Heart left ventricle (tissue), 16 donors: ENCODE results near the gene P2RY14. TPM values are rescaled to one million over a fixed set of nuclear protein-coding genes. Genes with fewer than 3 reads are reported as not detected.

ENCODE experiments used
- ATAC-seq, 4 donors: fragments of 200-7000 bp; cut with Tn5 transposase; one replicate each; pipeline ENCODE4 v1.9.1; 2020 to 2022; ENCODE audit warnings: moderate library complexity in 4 of 4, mild to moderate bottlenecking in 3 of 4, moderate number of reproducible peaks in 1 of 4
- DNase-seq, 5 donors: peaks; one replicate each; pipeline ENCODE4 v3.0.0-alpha.2; 2020
- H3K27ac ChIP-seq, 12 donors: fragments of 200-600 bp; sonication (generic) in 4 of 12; one replicate each; pipeline versions ENCODE4 v1.5.0 to v1.8.0; 2016 to 2022; ENCODE audit warnings: mild to moderate bottlenecking in 2 of 12
- H3K27me3 ChIP-seq, 9 donors: fragments of 200-600 bp; sonication (generic) in 2 of 9; one replicate each; pipeline versions ENCODE4 v1.5.1 to v1.8.0; 2016 to 2022; ENCODE audit warnings: mild to moderate bottlenecking in 3 of 9
- H3K36me3 ChIP-seq, 9 donors: fragments of 200-600 bp; sonication (generic) in 2 of 9; one replicate each; pipeline versions ENCODE4 v1.5.0 to v1.8.0; 2018 to 2022; ENCODE audit warnings: mild to moderate bottlenecking in 2 of 9
- H3K4me1 ChIP-seq, 12 donors: fragments of 200-600 bp; sonication (generic) in 4 of 12; one replicate each; pipeline versions ENCODE4 v1.5.0 to v1.8.0; 2016 to 2022; ENCODE audit warnings: mild to moderate bottlenecking in 3 of 12
- H3K4me3 ChIP-seq, 12 donors: fragments of 200-600 bp; sonication (generic) in 4 of 12; one replicate each; pipeline versions ENCODE4 v1.5.0 to v1.8.0; 2017 to 2022; ENCODE audit warnings: mild to moderate bottlenecking in 9 of 12, moderate library complexity in 4 of 12
- H3K9me3 ChIP-seq, 12 donors: fragments of 200-600 bp; sonication (generic) in 4 of 12; one replicate each; pipeline versions ENCODE4 v1.5.0 to v1.8.0; 2016 to 2022; ENCODE audit warnings: mild to moderate bottlenecking in 1 of 12
- CTCF ChIP-seq, 12 donors: fragments of 200-600 bp; sonication (generic) in 4 of 12; IDR thresholded peaks; one replicate each; pipeline versions ENCODE4 v1.5.0 to v1.8.0; 2018 to 2022; ENCODE audit warnings: antibody characterized with exemption in 12 of 12, mild to moderate bottlenecking in 5 of 12
- POLR2A ChIP-seq, 2 donors: fragments of 450-650 bp; IDR thresholded peaks; one replicate each; pipeline ENCODE4 v1.6.1; 2017; ENCODE audit warnings: antibody characterized with exemption in 2 of 2, mild to moderate bottlenecking in 2 of 2, moderate library complexity in 2 of 2
- WGBS, 4 donors: extraction: QIAGEN DNeasy Blood & Tissue Kit in 2 of 4; methylation state at CpG; one replicate each; pipeline versions ENCODE4 v1.1.5 to v1.1.7; 2013 to 2018; 5-methylcytosine and 5-hydroxymethylcytosine counted together
- intact Hi-C, 10 donors: fragments of 100-400 bp; cut with DNase I; formaldehyde crosslinking; loops; one replicate each; pipeline versions ENCODE4 v1.11.1 to v1.14.2; 2022
- polyA plus RNA-seq, 2 donors: library from polyadenylated mRNA; stranded (reverse); fragments of 200-250 nt; gene quantifications; one replicate each; pipeline ENCODE4 v1.2.3, GENCODE V29; 2013
- total RNA-seq, 9 donors: library from RNA; depleted of rRNA in 2 of 9; stranded (reverse); fragments of >200 nt in 2 of 9; fragmentation: NEBNext Ultra II Directional in 3 of 9; extraction: Animal tissue kit (Norgen Biotek cat#: 25700) in 3 of 9; gene quantifications; one replicate each; pipeline versions ENCODE4 v1.1.0 to v1.2.4, GENCODE V29; 2016 to 2023
- donor health status: ischemic (EF 13 %, LVEDD 7.1; RV severe dilation, severe dysfunction).
- donor health status: healthy with polysubstance abuse.
- donor health status: DM: no; HTN: yes; CAD: no.
- donor health status: DM: no; HTN: no; CAD: no.
- donor health status: ischemic (EF 25% LVEDD 6.9; RV normal size, moderate dysfunction).
- donor health status: ischemic (EF 25% LVEDD 5.7; RV mildly dilated, moderate dysfunction).
- donor health status: healthy.
- donor health status: DM: yes; HTN: yes; CAD: no.
- donor health status: ischemic (EF 35%, LVEDD 5.7; RV mildly dilated, moderate dysfunction).
- donor health status: nonischemic (EF 11% LVEDD 7.7; RV severe dilation, severe dysfunction).
- donor health status: DM: yes; HTN: yes; CAD: no.
- donor health status: PGD.
- donor health status: ischemic (EF 29% LVEDD 5.4; RV normal size, mild dysfunction).
- donor health status: nonischemic (EF 23%, LVEDD 6.1; RV moderate dilation, normal function).

Gene P2RY14
- total and polyA plus RNA-seq, 11 donors = 0.75 to 8.4 (median 3.2) TPM

GRCh38 chr3:151165226-151165625 is 113.1 kb downstream of the P2RY14 start:
- Histone ChIP-seq H3K27ac (no peak overlapping the region), H3K36me3 (no peaks in the 10 kb centered on the region), H3K4me3 (no peak overlapping the region), H3K4me1 (peaks cover 0 to 23% (median 0%) of the 10 kb centered on the region in 12 donors), H3K27me3 (no peaks in the 10 kb centered on the region), H3K9me3 (no peaks in the 10 kb centered on the region)
- intact Hi-C loops = loop anchor here in 6 of 10 donors (5.0 kb wide), 4 partner anchors 62 to 672 kb away; partner anchors contain the start of gene P2RY13 (in 2 of the 6)
- ATAC-seq (no peak), DNase-seq (no peak)
- TF ChIP-seq POLR2A (IDR thresholded peaks at IDR 0.05) = no peak
- no peak for TF ChIP-seq CTCF (IDR thresholded peaks at IDR 0.05)
- WGBS, 4 donors = 75 to 80% (median 77%) methylated on average over 7 of the region's 7 CpGs

Other genes starting within 250 kb of the P2RY14 start
- gene MED12L, start 192.9 kb downstream of the P2RY14 start, total RNA-seq = 1 to 10 TPM in 2 of 9 donors, under 1 TPM in 7; 0.12 to 2.1 (median 0.50) TPM
- under 1 TPM; 0.06 to 0.08 TPM for gene MED12L, start 192.9 kb downstream of the P2RY14 start, polyA plus RNA-seq
- gene GPR171, start 75.3 kb downstream of the P2RY14 start, total RNA-seq = 1 to 10 TPM in 1 of 9 donors, under 1 TPM in 3, not detected in 5; 0.33 to 2.1 (median 0.42) TPM
- under 1 TPM; 0.18 to 0.19 TPM for gene GPR171, start 75.3 kb downstream of the P2RY14 start, polyA plus RNA-seq
- not detected for gene GPR87, start 38.3 kb upstream of the P2RY14 start, total RNA-seq
- gene GPR87, start 38.3 kb upstream of the P2RY14 start, polyA plus RNA-seq = not detected
- 1 to 10 TPM in 2 of 9 donors, under 1 TPM in 7; 0.23 to 7.3 (median 0.50) TPM for gene P2RY13, start 51.0 kb upstream of the P2RY14 start, total RNA-seq
- under 1 TPM; 0.25 to 0.30 TPM for gene P2RY13, start 51.0 kb upstream of the P2RY14 start, polyA plus RNA-seq
- 1 to 10 TPM in 3 of 9 donors, under 1 TPM in 6; 0.40 to 3.4 (median 0.84) TPM for gene P2RY12, start 106.2 kb upstream of the P2RY14 start, total RNA-seq
- under 1 TPM; 0.26 to 0.34 TPM for gene P2RY12, start 106.2 kb upstream of the P2RY14 start, polyA plus RNA-seq
- gene IGSF10, start 182.5 kb upstream of the P2RY14 start, total RNA-seq = 1 to 10 TPM in 7 of 9 donors, under 1 TPM in 2; 0.53 to 8.8 (median 1.6) TPM
- gene IGSF10, start 182.5 kb upstream of the P2RY14 start, polyA plus RNA-seq = under 1 TPM; 0.36 to 0.88 TPM